MCF 10A (cell line): ENCODE data around the gene ABO. TPM values are rescaled to one million over a fixed set of nuclear protein-coding genes. Genes with fewer than 3 reads are reported as not detected.

ENCODE experiments used
- BruUV-seq: library from RNA; stranded (reverse); fragments of 400-500 nt; replicated peaks from 2 replicates; lab custom pipeline; 2021; lab: Mats Ljungman, UMichigan
- CTCF ChIA-PET: fragments of 300-600 bp; sonication (Branson Sonifier 250); formaldehyde crosslinking; extraction: SDS; loops from one replicate; lab custom pipeline; 2021; ENCODE audit warnings: antibody characterized with exemption, inconsistent platforms; lab: Yijun Ruan, JAX
- POLR2A ChIA-PET: fragments of 300-600, 350-650 bp; sonication (Branson Sonifier 250); formaldehyde crosslinking; extraction: SDS; loops from one replicate; lab custom pipeline; 2020; ENCODE audit warnings: antibody characterized with exemption, inconsistent platforms; lab: Yijun Ruan, JAX
- DNase-seq: peaks from one replicate; pipeline ENCODE4 v3.0.0-alpha.2; 2018; ENCODE audit not compliant: unreplicated experiment
- H3K27ac Mint-ChIP-seq: one replicate; pipeline ENCODE4 v1.8.0; 2022; ENCODE audit warnings: mild to moderate bottlenecking, low read depth, mixed read lengths; ENCODE audit not compliant: unreplicated experiment
- H3K27me3 Mint-ChIP-seq: one replicate; pipeline ENCODE4 v1.8.0; 2022; ENCODE audit warnings: mixed read lengths; ENCODE audit not compliant: insufficient read depth, unreplicated experiment
- H3K36me3 Mint-ChIP-seq: one replicate; pipeline ENCODE4 v1.8.0; 2022; ENCODE audit warnings: mild to moderate bottlenecking, moderate library complexity, mixed read lengths; ENCODE audit not compliant: insufficient read depth, unreplicated experiment
- H3K4me1 Mint-ChIP-seq: one replicate; pipeline ENCODE4 v1.8.0; 2022; ENCODE audit warnings: mixed read lengths; ENCODE audit not compliant: insufficient read depth, unreplicated experiment
- H3K4me3 Mint-ChIP-seq: one replicate; pipeline ENCODE4 v1.8.0; 2022; ENCODE audit warnings: mild to moderate bottlenecking, moderate library complexity, mixed read lengths; ENCODE audit not compliant: unreplicated experiment
- H3K9me3 Mint-ChIP-seq: one replicate; pipeline ENCODE4 v1.8.0; 2022; ENCODE audit warnings: mixed read lengths; ENCODE audit not compliant: unreplicated experiment
- CTCF ChIP-seq: fragments of 200-600 bp; IDR thresholded peaks from one replicate; pipeline ENCODE4 v1.8.0; 2022; ENCODE audit warnings: antibody characterized with exemption, mild to moderate bottlenecking; ENCODE audit not compliant: unreplicated experiment
- intact Hi-C: fragments of 100-400 bp; cut with micrococcal nuclease; formaldehyde crosslinking; loops from 2 replicates; pipeline ENCODE4 v1.14.1; 2022
- total RNA-seq: library from RNA; stranded (reverse); gene quantifications from 2 replicates; pipeline ENCODE4 v1.2.3, GENCODE V29; 2022

ABO gene
- total RNA-seq, 1 experiment from 2014 or later: not detected

GRCh38 chr9:133264235-133264764 lies 10.7 kb downstream of the ABO start:
- H3K36me3 Mint-ChIP-seq: no peaks in the 10 kb centered on the region
- intact Hi-C loops: no loop called here
- CTCF ChIA-PET: no interaction called here
- H3K27ac Mint-ChIP-seq: no peak overlapping the region
- POLR2A ChIA-PET: interaction anchor here (0.5 to 0.6 kb wide), 2 partner anchors 113 to 1891 kb away, joined by 3 to 5 read pairs; no protein-coding TSS in a partner anchor
- no peaks in the 10 kb centered on the region for H3K9me3 Mint-ChIP-seq
- H3K27me3 Mint-ChIP-seq: no peaks in the 10 kb centered on the region
- H3K4me1 Mint-ChIP-seq: no peaks in the 10 kb centered on the region
- TF ChIP-seq CTCF: no peak
- H3K4me3 Mint-ChIP-seq: no peak overlapping the region
- DNase-seq: no peak
- no TSS peak for BruUV-seq

- H3K27ac Mint-ChIP-seq: no peak overlapping the region
- no peaks in the 10 kb centered on the region for H3K9me3 Mint-ChIP-seq
- no peaks in the 10 kb centered on the region for H3K27me3 Mint-ChIP-seq
- no peak for TF ChIP-seq CTCF
- H3K4me1 Mint-ChIP-seq: no peaks in the 10 kb centered on the region
- no peaks in the 10 kb centered on the region for H3K36me3 Mint-ChIP-seq
- no peak overlapping the region for H3K4me3 Mint-ChIP-seq
- CTCF ChIA-PET: no interaction called here
- DNase-seq: no peak
- BruUV-seq: no TSS peak
- intact Hi-C loops: no loop called here
- POLR2A ChIA-PET: no interaction called here
These were observed 11.4 kb downstream of the ABO start for GRCh38 chr9:133263557-133263956.

GRCh38 chr9:133262226-133262625 lies 12.8 kb downstream of the ABO start:
- Mint-ChIP-seq H3K36me3 (no peaks in the 10 kb centered on the region), H3K9me3 (no peaks in the 10 kb centered on the region), H3K27ac (no peak overlapping the region), H3K27me3 (no peaks in the 10 kb centered on the region), H3K4me3 (no peak overlapping the region), H3K4me1 (no peaks in the 10 kb centered on the region)
- ChIA-PET CTCF (no interaction called here), POLR2A (no interaction called here)
- intact Hi-C loops: no loop called here
- DNase-seq: no peak
- no peak for TF ChIP-seq CTCF
- BruUV-seq: no TSS peak

- H3K27ac Mint-ChIP-seq: no peak overlapping the region
- BruUV-seq: no TSS peak
- no peak for DNase-seq
- no peaks in the 10 kb centered on the region for H3K9me3 Mint-ChIP-seq
- POLR2A ChIA-PET: no interaction called here
- TF ChIP-seq CTCF: no peak
- CTCF ChIA-PET: no interaction called here
- intact Hi-C loops: no loop called here
- H3K27me3 Mint-ChIP-seq: no peaks in the 10 kb centered on the region
- no peaks in the 10 kb centered on the region for H3K4me1 Mint-ChIP-seq
- no peaks in the 10 kb centered on the region for H3K36me3 Mint-ChIP-seq
- H3K4me3 Mint-ChIP-seq: no peak overlapping the region
These were observed 13.3 kb downstream of the ABO start for GRCh38 chr9:133261753-133262120.
